HepG2 (cell line): ENCODE measurements around the gene LRRN4CL. TPM values are rescaled to one million over a fixed set of nuclear protein-coding genes. Genes with fewer than 3 reads are reported as not detected.
A peak's percentile ranks its signal among the peaks of the same experiment; 100 is the strongest.

Source experiments
- HNRNPUL1 ChIP-seq: fragments of 200-400 bp; formaldehyde crosslinking; IDR thresholded peaks from 2 replicates; pipeline ENCODE4 v1.6.1; 2017; ENCODE audit warnings: low read depth, mild to moderate bottlenecking, low read length, moderate library complexity
- NCOA2 ChIP-seq: sonication (generic); formaldehyde crosslinking; IDR thresholded peaks from 2 replicates; pipeline ENCODE4 v1.8.0; 2022; ENCODE audit warnings: inconsistent platforms
- RERE ChIP-seq: IDR thresholded peaks from 2 replicates; pipeline ENCODE4 v1.6.1; 2016; ENCODE audit warnings: low read depth, missing genetic modification reagents, missing compliant biosample characterization
- RFX5 ChIP-seq: IDR thresholded peaks from 2 replicates; pipeline ENCODE4 v1.6.1; 2011; ENCODE audit warnings: low read depth, low read length, improper control_type of control experiment
- SP2 ChIP-seq: sonication (generic); formaldehyde crosslinking; IDR thresholded peaks from 2 replicates; pipeline ENCODE4 v1.5.1; 2020; ENCODE audit warnings: mild to moderate bottlenecking, missing genetic modification reagents
- SP4 ChIP-seq: sonication (generic); formaldehyde crosslinking; IDR thresholded peaks from 2 replicates; pipeline ENCODE4 v1.8.1; 2023; ENCODE audit warnings: mild to moderate bottlenecking, missing genetic modification reagents
- STAT6 ChIP-seq: sonication (generic); formaldehyde crosslinking; IDR thresholded peaks from 2 replicates; pipeline ENCODE4 v1.4.0; 2020; ENCODE audit warnings: missing genetic modification reagents, mild to moderate bottlenecking, borderline replicate concordance
- ZNF576 ChIP-seq: sonication (generic); formaldehyde crosslinking; IDR thresholded peaks from 2 replicates; pipeline ENCODE4 v1.4.0; 2020; ENCODE audit warnings: mild to moderate bottlenecking, missing genetic modification reagents
- ZNF781 ChIP-seq: sonication (generic); formaldehyde crosslinking; IDR thresholded peaks from 2 replicates; pipeline ENCODE4 v1.5.1; 2020; ENCODE audit warnings: borderline replicate concordance, mild to moderate bottlenecking, missing genetic modification reagents; ENCODE audit errors: not compliant biosample characterization
- polyA plus RNA-seq, 8 experiments: library from polyadenylated mRNA; depleted of rRNA in 3 of 8; stranded (reverse) in 7 of 8; unstranded in 1 of 8; fragments of >200 nt; fragmentation: Illumina TruSeq in 4 of 8; extraction: Trizol in 4 of 8; gene quantifications; 2 replicates each; pipeline versions ENCODE4 v1.2.1 to v1.2.3, GENCODE V29; 2011 to 2016; ENCODE audit warnings: low read depth in 4 of 8, missing spikeins in 1 of 8, mixed read lengths in 1 of 8; ENCODE audit not compliant: insufficient read depth in 1 of 8
- total RNA-seq, 5 experiments: library from RNA; depleted of rRNA; stranded (reverse); fragments of >200 nt; fragmentation: Illumina TruSeq; extraction: Trizol; gene quantifications; 2 replicates each; pipeline ENCODE4 v1.2.3, GENCODE V29; 2016; ENCODE audit warnings: low read depth in 1 of 5
- TF ChIP-seq, protein P1 (sequence below), 2 experiments: IDR thresholded peaks; 2 replicates each; pipeline ENCODE4 v1.6.1; 2011 to 2012; ENCODE audit warnings: low read length in 2 of 2, borderline replicate concordance in 1 of 2, low read depth in 1 of 2, mild to moderate bottlenecking in 1 of 2, moderate library complexity in 1 of 2

The LRRN4CL gene
- total and polyA plus RNA-seq, 2 of the 13 experiments (the other 11 are each of a cell fraction or from before 2014, with no cell fraction given), result 0.11 TPM; not detected in 1

- TF ChIP-seq SP2 (CRISPR knock-in tag) (peak; percentile 83), SP4 (CRISPR knock-in tag) (no peak), RFX5 (no peak), ZNF781 (CRISPR knock-in tag) (no peak), RERE (CRISPR knock-in tag) (no peak), STAT6 (no peak), NCOA2 (CRISPR knock-in tag) (0 out of 2 replicates have a peak, but pooled peaks have one; percentile 18), ZNF576 (CRISPR knock-in tag) (no peak), HNRNPUL1 (no peak)
- TF ChIP-seq, protein P1, sequence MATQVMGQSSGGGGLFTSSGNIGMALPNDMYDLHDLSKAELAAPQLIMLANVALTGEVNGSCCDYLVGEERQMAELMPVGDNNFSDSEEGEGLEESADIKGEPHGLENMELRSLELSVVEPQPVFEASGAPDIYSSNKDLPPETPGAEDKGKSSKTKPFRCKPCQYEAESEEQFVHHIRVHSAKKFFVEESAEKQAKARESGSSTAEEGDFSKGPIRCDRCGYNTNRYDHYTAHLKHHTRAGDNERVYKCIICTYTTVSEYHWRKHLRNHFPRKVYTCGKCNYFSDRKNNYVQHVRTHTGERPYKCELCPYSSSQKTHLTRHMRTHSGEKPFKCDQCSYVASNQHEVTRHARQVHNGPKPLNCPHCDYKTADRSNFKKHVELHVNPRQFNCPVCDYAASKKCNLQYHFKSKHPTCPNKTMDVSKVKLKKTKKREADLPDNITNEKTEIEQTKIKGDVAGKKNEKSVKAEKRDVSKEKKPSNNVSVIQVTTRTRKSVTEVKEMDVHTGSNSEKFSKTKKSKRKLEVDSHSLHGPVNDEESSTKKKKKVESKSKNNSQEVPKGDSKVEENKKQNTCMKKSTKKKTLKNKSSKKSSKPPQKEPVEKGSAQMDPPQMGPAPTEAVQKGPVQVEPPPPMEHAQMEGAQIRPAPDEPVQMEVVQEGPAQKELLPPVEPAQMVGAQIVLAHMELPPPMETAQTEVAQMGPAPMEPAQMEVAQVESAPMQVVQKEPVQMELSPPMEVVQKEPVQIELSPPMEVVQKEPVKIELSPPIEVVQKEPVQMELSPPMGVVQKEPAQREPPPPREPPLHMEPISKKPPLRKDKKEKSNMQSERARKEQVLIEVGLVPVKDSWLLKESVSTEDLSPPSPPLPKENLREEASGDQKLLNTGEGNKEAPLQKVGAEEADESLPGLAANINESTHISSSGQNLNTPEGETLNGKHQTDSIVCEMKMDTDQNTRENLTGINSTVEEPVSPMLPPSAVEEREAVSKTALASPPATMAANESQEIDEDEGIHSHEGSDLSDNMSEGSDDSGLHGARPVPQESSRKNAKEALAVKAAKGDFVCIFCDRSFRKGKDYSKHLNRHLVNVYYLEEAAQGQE (IDR thresholded peaks at IDR 0.05; ENCODE audit: borderline replicate concordance in 1 of 2, low read depth in 1 of 2, low read length in 2 of 2), result no peak
Measured at GRCh38 chr11:62728171-62728988, 39.0 kb upstream of the LRRN4CL start, which contains the start of gene TTC9C (continued).
